Natural killer cell treated with Interleukin-12 subunit alpha and Interleukin-12 subunit beta and Interleukin-15 and Interleukin-18, amount 100 ng/mL, for 72 hours (primary cell): Measurements from ENCODE around the gene BICD2. TPM values are rescaled to one million over a fixed set of nuclear protein-coding genes. Genes with fewer than 3 reads are reported as not detected.

Experiments
- ATAC-seq, 2 donors: fragments of 150-1000 bp; cut with Tn5 transposase in 1 of 2; sonication (Bioruptor Pico), chemical (Tn5 transposase) in 1 of 2; 2 replicates each; pipeline ENCODE4 v1.10.0; 2021
- DNase-seq: peaks from one replicate; pipeline ENCODE4 v3.0.0; 2022; ENCODE audit warnings: low spot score
- H3K27ac Mint-ChIP-seq, 2 donors: 1 replicate in 1 of 2; 2 replicates in 1 of 2; pipeline ENCODE4 v1.8.0; 2022; ENCODE audit warnings: mixed read lengths in 2 of 2, mild to moderate bottlenecking in 1 of 2, moderate library complexity in 1 of 2
- H3K27me3 Mint-ChIP-seq, 2 donors: 1 replicate in 1 of 2; 2 replicates in 1 of 2; pipeline ENCODE4 v1.8.0; 2022; ENCODE audit warnings: mixed read lengths in 2 of 2
- H3K36me3 Mint-ChIP-seq: one replicate; pipeline ENCODE4 v1.8.0; 2022; ENCODE audit warnings: mixed read lengths
- H3K4me1 Mint-ChIP-seq, 2 donors: 1 replicate in 1 of 2; 2 replicates in 1 of 2; pipeline ENCODE4 v1.8.0; 2022; ENCODE audit warnings: low read depth in 2 of 2, mixed read lengths in 2 of 2, mild to moderate bottlenecking in 1 of 2
- H3K4me3 Mint-ChIP-seq: one replicate; pipeline ENCODE4 v1.8.0; 2022; ENCODE audit warnings: mixed read lengths
- H3K9me3 Mint-ChIP-seq: 2 replicates; pipeline ENCODE4 v1.8.0; 2022; ENCODE audit warnings: mixed read lengths
- total RNA-seq, 2 donors: library from RNA; stranded (reverse); gene quantifications; one replicate each; pipeline ENCODE4 v1.2.3, GENCODE V29; 2022

The BICD2 gene
- total RNA-seq, 2 donors from 2014 or later = 31.8 to 37.9 TPM

GRCh38 chr9:92724528-92725265, 39.9 kb downstream of the BICD2 start:
- no peaks in the 10 kb centered on the region for H3K9me3 Mint-ChIP-seq
- H3K4me3 Mint-ChIP-seq = no peak overlapping the region
- peak overlapping the region in 1 of 2 donors; percentile 0 for H3K27ac Mint-ChIP-seq
- no peaks in the 10 kb centered on the region for H3K36me3 Mint-ChIP-seq
- DNase-seq (no peak), ATAC-seq (no peak)
- H3K27me3 Mint-ChIP-seq = no peaks in the 10 kb centered on the region
- peaks cover 19 to 28% of the 10 kb centered on the region in 2 donors for H3K4me1 Mint-ChIP-seq

- peaks cover 19 to 24% of the 10 kb centered on the region in 2 donors for H3K4me1 Mint-ChIP-seq
- DNase-seq (no peak), ATAC-seq (no peak)
- H3K27ac Mint-ChIP-seq = peak overlapping the region in 1 of 2 donors; percentile 0
- no peaks in the 10 kb centered on the region for H3K36me3 Mint-ChIP-seq
- H3K4me3 Mint-ChIP-seq = no peak overlapping the region
- no peaks in the 10 kb centered on the region for H3K9me3 Mint-ChIP-seq
- no peaks in the 10 kb centered on the region for H3K27me3 Mint-ChIP-seq
Observed at GRCh38 chr9:92723801-92724323, 40.8 kb downstream of the BICD2 start.

DNA sequence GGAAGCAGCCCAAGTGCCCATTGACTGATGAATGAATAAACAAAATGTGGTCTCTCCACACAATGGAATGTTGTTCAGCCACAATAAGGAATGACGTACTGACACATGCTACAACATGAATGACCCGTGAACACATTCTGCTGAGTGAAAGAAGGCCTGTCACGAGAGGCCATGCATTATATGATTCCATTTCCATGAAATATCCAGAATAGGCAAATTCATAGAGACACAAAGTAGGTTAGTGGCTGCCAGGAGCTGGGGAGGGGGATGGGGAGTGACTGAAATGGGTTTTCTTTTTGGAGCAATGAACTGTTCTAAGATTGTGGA, 41.4 kb downstream of the BICD2 start:
- no peak for DNase-seq
- no peak for ATAC-seq
- Mint-ChIP-seq H3K27ac (no peak overlapping the region), H3K36me3 (no peaks in the 10 kb centered on the region), H3K4me3 (no peak overlapping the region), H3K9me3 (no peaks in the 10 kb centered on the region), H3K27me3 (no peaks in the 10 kb centered on the region), H3K4me1 (peaks cover 19 to 24% of the 10 kb centered on the region in 2 donors)

- no peak overlapping the region for H3K4me3 Mint-ChIP-seq
- H3K4me1 Mint-ChIP-seq = peaks cover 19% of the 10 kb centered on the region in 2 donors
- ATAC-seq (no peak), DNase-seq (no peak)
- H3K27me3 Mint-ChIP-seq = no peaks in the 10 kb centered on the region
- no peaks in the 10 kb centered on the region for H3K9me3 Mint-ChIP-seq
- no peaks in the 10 kb centered on the region for H3K36me3 Mint-ChIP-seq
- no peak overlapping the region for H3K27ac Mint-ChIP-seq
Observed at GRCh38 chr9:92722386-92723298, 42.0 kb downstream of the BICD2 start.

- Mint-ChIP-seq H3K9me3 (no peaks in the 10 kb centered on the region), H3K4me1 (peaks cover 17 to 19% of the 10 kb centered on the region in 2 donors), H3K4me3 (no peak overlapping the region), H3K36me3 (no peaks in the 10 kb centered on the region), H3K27ac (peak overlapping the region in 1 of 2 donors; percentile 59), H3K27me3 (no peaks in the 10 kb centered on the region)
- DNase-seq = no peak
- ATAC-seq = no peak
Observed at GRCh38 chr9:92721548-92721947, 43.1 kb downstream of the BICD2 start.

GRCh38 chr9:92720807-92721535, 43.7 kb downstream of the BICD2 start:
- no peaks in the 10 kb centered on the region for H3K27me3 Mint-ChIP-seq
- ATAC-seq (no peak), DNase-seq (no peak)
- no peaks in the 10 kb centered on the region for H3K36me3 Mint-ChIP-seq
- peaks cover 17 to 19% of the 10 kb centered on the region in 2 donors for H3K4me1 Mint-ChIP-seq
- H3K4me3 Mint-ChIP-seq = no peak overlapping the region
- peak overlapping the region in 1 of 2 donors; percentile 59 for H3K27ac Mint-ChIP-seq
- no peaks in the 10 kb centered on the region for H3K9me3 Mint-ChIP-seq

DNA sequence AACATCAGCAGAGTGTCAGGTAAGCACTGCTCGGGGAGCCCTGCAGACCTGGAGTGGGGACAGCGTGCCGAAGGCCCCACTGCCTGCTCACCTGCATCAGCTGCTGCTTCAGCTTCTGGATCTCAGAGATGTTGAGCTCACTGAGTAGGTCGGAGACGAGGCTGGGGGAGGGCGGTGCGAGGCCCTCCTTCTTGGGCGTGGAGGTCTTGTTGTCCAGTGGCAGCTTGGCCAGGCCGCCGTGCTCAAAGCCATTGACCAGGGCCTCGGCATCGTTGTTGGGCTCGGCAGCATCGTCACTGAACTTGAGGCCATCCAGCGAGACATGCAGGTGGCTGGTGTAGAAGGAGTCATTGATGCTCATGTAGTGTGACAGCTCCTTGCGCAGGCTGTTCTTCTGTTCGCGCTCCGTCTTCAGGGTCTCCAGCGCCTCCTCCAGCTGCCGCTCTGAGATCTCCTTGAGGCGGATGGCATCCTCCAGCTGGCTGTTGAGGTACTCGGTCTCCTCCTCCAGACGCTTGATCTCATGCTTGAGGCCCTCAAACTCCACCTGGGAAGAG, 44.3 kb downstream of the BICD2 start:
- Mint-ChIP-seq H3K9me3 (no peaks in the 10 kb centered on the region), H3K4me1 (peaks cover 15 to 17% of the 10 kb centered on the region in 2 donors), H3K27me3 (no peaks in the 10 kb centered on the region), H3K27ac (no peak overlapping the region), H3K36me3 (no peaks in the 10 kb centered on the region), H3K4me3 (no peak overlapping the region)
- DNase-seq = no peak
- ATAC-seq = no peak

DNA sequence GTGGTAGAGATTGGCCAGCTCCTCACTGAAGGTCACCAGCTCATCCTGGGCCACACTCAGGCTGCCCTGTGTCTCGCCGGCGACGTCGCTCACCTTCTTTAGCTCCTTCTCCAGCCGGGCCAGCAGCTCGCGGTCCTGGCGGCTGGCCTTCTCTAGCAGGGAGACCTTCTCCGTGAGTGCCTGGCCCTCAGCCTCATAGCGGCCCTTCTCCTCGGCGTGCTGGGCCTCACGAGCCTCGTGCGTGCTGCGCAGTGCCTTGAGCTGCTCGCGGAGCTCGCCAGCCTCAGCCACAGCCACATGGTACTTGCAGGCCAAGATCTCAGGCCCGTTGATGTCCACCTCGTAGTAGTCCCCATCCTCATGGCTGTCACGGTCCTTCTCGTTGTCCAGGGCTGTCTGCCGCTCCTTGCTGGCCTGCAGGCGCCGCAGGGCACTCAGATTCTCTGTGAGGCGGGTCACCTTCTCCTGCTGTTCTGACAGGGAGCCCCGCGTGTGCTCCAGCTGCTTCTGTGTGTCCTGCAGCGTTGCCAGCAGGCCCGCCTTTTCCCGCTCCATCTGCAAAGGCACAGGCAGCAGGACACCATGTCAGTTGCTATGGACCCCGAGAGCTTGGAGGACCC, 45.5 kb downstream of the BICD2 start:
- no peaks in the 10 kb centered on the region for H3K9me3 Mint-ChIP-seq
- DNase-seq = no peak
- peaks cover 12 to 14% of the 10 kb centered on the region in 2 donors for H3K4me1 Mint-ChIP-seq
- no peak overlapping the region for H3K27ac Mint-ChIP-seq
- H3K4me3 Mint-ChIP-seq = no peak overlapping the region
- H3K36me3 Mint-ChIP-seq = no peaks in the 10 kb centered on the region
- no peaks in the 10 kb centered on the region for H3K27me3 Mint-ChIP-seq
- ATAC-seq = no peak

GRCh38 chr9:92718086-92719001, 46.3 kb downstream of the BICD2 start:
- Mint-ChIP-seq H3K36me3 (no peaks in the 10 kb centered on the region), H3K27me3 (no peaks in the 10 kb centered on the region), H3K4me1 (peaks cover 9 to 11% of the 10 kb centered on the region in 2 donors), H3K4me3 (no peak overlapping the region), H3K27ac (no peak overlapping the region), H3K9me3 (no peaks in the 10 kb centered on the region)
- ATAC-seq (no peak), DNase-seq (no peak)

GRCh38 chr9:92717201-92718085, 47.2 kb downstream of the BICD2 start:
- Mint-ChIP-seq H3K27me3 (no peaks in the 10 kb centered on the region), H3K4me1 (peaks cover 12 to 14% of the 10 kb centered on the region in 2 donors), H3K36me3 (no peaks in the 10 kb centered on the region), H3K9me3 (no peaks in the 10 kb centered on the region), H3K27ac (no peak overlapping the region), H3K4me3 (no peak overlapping the region)
- ATAC-seq (no peak), DNase-seq (no peak)

GRCh38 chr9:92716557-92716956, 48.1 kb downstream of the BICD2 start:
- ATAC-seq (peak; percentile 68 to 73), DNase-seq (peak; percentile 74)
- no peak overlapping the region for H3K27ac Mint-ChIP-seq
- no peaks in the 10 kb centered on the region for H3K27me3 Mint-ChIP-seq
- H3K36me3 Mint-ChIP-seq = no peaks in the 10 kb centered on the region
- no peaks in the 10 kb centered on the region for H3K9me3 Mint-ChIP-seq
- peaks cover 15 to 23% of the 10 kb centered on the region in 2 donors for H3K4me1 Mint-ChIP-seq
- no peak overlapping the region for H3K4me3 Mint-ChIP-seq
